Kidney epithelial cell (primary cell): ENCODE results near the gene FAM53B. TPM values are rescaled to one million over a fixed set of nuclear protein-coding genes. Genes with fewer than 3 reads are reported as not detected.

Source experiments
- DNase-seq: peaks from one replicate; pipeline ENCODE4 v3.0.0-alpha.2; 2010; ENCODE audit warnings: low read depth
- H3K27me3 ChIP-seq: 2 replicates; pipeline ENCODE4 v1.6.0; 2011; ENCODE audit warnings: low read length; ENCODE audit not compliant: control insufficient read depth, insufficient read depth
- H3K36me3 ChIP-seq: 2 replicates; pipeline ENCODE4 v1.5.1; 2011; ENCODE audit warnings: low read length; ENCODE audit not compliant: control insufficient read depth, insufficient read depth
- H3K4me3 ChIP-seq: 2 replicates; pipeline ENCODE4 v1.5.1; 2011; ENCODE audit warnings: low read depth, mild to moderate bottlenecking, control low read depth, low read length
- total RNA-seq: library from RNA; depleted of rRNA; stranded (reverse); fragments of >200 nt; gene quantifications from 2 replicates; pipeline ENCODE4 v1.2.3, GENCODE V29; 2015
- TF ChIP-seq, protein P1 (sequence below): IDR thresholded peaks from 2 replicates; pipeline ENCODE4 v1.5.1; 2011; ENCODE audit warnings: mild to moderate bottlenecking, moderate library complexity, low read length, control low read depth, inconsistent platforms; ENCODE audit not compliant: insufficient read depth, poor library complexity, severe bottlenecking

FAM53B gene
- total RNA-seq, 1 donor from 2014 or later: 16.1 TPM

- Histone ChIP-seq H3K4me3 (no peak overlapping the region), H3K27me3 (peaks cover 23% of the 10 kb centered on the region), H3K36me3 (no peaks in the 10 kb centered on the region)
- DNase-seq: no peak
- TF ChIP-seq, protein P1, sequence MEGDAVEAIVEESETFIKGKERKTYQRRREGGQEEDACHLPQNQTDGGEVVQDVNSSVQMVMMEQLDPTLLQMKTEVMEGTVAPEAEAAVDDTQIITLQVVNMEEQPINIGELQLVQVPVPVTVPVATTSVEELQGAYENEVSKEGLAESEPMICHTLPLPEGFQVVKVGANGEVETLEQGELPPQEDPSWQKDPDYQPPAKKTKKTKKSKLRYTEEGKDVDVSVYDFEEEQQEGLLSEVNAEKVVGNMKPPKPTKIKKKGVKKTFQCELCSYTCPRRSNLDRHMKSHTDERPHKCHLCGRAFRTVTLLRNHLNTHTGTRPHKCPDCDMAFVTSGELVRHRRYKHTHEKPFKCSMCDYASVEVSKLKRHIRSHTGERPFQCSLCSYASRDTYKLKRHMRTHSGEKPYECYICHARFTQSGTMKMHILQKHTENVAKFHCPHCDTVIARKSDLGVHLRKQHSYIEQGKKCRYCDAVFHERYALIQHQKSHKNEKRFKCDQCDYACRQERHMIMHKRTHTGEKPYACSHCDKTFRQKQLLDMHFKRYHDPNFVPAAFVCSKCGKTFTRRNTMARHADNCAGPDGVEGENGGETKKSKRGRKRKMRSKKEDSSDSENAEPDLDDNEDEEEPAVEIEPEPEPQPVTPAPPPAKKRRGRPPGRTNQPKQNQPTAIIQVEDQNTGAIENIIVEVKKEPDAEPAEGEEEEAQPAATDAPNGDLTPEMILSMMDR: no peak
Measured at GRCh38 chr10:124605001-124605370, 139.2 kb downstream of the FAM53B start.

DNA sequence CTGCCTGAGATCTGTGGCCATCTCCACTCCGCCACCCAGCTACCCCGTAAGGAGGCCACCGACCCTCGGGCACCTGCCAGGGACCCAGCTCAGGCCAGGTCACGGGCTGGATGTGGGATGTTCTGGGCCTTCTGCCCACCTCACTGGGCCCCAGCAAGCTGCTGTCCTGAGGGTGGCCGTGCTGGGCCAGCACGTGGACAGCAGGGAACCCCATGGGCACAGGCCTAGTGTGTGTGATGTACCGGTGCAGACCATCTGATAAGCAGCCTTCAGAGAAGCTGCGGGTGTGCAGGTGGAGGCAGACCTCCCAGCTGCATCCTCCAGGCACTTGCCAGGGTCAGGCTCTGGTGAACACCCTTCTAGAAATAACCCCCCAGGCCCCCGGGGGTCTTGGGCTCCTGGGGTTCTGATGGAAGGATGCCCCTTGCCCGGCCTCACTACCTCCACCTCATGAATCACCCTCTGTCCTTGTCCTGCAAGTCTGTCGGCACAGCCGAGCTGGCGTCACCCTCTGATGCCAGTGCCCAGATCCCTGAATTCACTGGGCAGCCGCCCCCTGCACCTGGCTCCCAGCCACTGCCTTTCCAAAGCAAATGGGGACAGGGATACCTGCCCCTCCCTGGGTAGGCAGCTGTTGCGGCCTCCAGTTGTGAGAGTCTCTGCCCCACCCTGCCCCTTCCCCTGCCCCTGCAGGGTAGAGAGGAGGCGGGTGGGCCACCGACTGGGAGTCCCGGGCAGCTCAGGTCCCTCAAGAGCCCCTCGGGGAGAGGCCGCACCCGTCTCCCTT is 139.8 kb downstream of the FAM53B start:
- TF ChIP-seq, protein P1: no peak
- Histone ChIP-seq H3K36me3 (no peaks in the 10 kb centered on the region), H3K4me3 (no peak overlapping the region), H3K27me3 (peaks cover 23% of the 10 kb centered on the region)
- no peak for DNase-seq

GRCh38 chr10:124603376-124604213 is 140.6 kb downstream of the FAM53B start:
- H3K27me3 ChIP-seq: peaks cover 23% of the 10 kb centered on the region
- H3K36me3 ChIP-seq: no peaks in the 10 kb centered on the region
- H3K4me3 ChIP-seq: no peak overlapping the region
- no peak for DNase-seq
- TF ChIP-seq, protein P1: no peak

GRCh38 chr10:124602646-124603365 is 141.4 kb downstream of the FAM53B start:
- peaks cover 21% of the 10 kb centered on the region for H3K27me3 ChIP-seq
- no peak overlapping the region for H3K4me3 ChIP-seq
- H3K36me3 ChIP-seq: no peaks in the 10 kb centered on the region
- TF ChIP-seq, protein P1: no peak
- DNase-seq: no peak

GRCh38 chr10:124602121-124602561 is 142.0 kb downstream of the FAM53B start:
- H3K36me3 ChIP-seq: no peaks in the 10 kb centered on the region
- peaks cover 18% of the 10 kb centered on the region for H3K27me3 ChIP-seq
- TF ChIP-seq, protein P1: no peak
- no peak overlapping the region for H3K4me3 ChIP-seq
- DNase-seq: no peak
